Measurements from ENCODE around the gene BOLA3.
"Not testable (repeated sequence)": the region's sequence is repeated elsewhere in the genome, so short reads cannot be mapped to it uniquely, and the experiment has no call there.

Gene BOLA3

DNA sequence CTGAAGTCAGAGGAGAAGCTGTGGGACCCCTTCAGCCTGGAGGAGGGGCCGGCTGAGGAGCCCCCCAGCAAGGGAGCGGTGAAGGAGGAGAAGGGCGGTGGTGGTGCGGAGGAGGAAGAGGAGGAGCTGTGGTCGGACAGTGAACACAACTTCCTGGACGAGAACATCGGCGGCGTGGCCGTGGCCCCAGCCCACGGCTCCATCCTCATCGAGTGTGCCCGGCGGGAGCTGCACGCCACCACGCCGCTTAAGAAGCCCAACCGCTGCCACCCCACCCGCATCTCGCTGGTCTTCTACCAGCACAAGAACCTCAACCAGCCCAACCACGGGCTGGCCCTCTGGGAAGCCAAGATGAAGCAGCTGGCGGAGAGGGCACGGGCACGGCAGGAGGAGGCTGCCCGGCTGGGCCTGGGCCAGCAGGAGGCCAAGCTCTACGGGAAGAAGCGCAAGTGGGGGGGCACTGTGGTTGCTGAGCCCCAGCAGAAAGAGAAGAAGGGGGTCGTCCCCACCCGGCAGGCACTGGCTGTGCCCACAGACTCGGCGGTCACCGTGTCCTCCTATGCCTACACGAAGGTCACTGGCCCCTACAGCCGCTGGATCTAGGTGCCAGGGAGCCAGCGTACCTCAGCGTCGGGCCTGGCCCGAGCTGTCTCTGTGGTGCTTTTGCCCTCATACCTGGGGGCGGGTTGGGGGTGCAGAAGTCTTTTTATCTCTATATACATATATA lies 46.0 kb downstream of the BOLA3 start:
- no peak for DNase-seq (ENCODE audit: low read depth)

DNA sequence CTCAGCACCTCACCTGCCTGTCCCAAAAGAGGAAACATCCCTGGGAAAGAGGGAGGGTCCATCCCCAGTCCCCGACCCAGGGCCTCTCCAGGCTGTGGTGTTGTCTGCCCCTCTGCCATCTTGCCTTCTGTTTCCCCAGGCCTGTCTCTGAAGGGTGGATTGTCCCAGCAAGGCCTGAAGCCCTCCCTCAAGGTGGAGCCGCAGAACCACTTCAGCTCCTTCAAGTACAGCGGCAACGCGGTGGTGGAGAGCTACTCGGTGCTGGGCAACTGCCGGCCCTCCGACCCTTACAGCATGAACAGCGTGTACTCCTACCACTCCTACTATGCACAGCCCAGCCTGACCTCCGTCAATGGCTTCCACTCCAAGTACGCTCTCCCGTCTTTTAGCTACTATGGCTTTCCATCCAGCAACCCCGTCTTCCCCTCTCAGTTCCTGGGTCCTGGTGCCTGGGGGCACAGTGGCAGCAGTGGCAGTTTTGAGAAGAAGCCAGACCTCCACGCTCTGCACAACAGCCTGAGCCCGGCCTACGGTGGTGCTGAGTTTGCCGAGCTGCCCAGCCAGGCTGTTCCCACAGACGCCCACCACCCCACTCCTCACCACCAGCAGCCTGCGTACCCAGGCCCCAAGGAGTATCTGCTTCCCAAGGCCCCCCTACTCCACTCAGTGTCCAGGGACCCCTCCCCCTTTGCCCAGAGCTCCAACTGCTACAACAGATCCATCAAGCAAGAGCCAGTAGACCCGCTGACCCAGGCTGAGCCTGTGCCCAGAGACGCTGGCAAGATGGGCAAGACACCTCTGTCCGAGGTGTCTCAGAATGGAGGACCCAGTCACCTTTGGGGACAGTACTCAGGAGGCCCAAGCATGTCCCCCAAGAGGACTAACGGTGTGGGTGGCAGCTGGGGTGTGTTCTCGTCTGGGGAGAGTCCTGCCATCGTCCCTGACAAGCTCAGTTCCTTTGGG lies 47.2 kb downstream of the BOLA3 start:
- no peak for DNase-seq (ENCODE audit: low read depth)

DNA sequence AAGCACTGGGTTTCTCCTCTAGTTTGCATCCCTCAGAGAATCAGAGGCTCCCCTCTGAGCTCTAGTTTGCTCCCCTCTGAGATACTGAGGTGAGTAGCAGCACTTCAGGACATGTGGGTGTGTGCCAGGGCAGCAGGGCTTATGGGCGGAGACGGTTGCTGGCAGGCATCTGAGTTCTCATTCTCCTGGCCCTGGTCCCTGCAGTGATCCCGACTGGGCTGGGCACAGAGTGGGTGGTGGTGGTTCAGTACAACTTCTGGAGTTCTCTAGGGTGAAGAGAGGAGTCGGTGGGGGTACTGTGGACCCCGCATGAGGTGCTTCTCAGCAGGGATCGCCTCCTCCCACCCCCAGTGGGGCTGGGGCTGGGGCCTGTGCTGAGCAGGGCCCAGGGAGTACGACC lies 47.9 kb downstream of the BOLA3 start:
- no peak for DNase-seq (ENCODE audit: low read depth)

DNA sequence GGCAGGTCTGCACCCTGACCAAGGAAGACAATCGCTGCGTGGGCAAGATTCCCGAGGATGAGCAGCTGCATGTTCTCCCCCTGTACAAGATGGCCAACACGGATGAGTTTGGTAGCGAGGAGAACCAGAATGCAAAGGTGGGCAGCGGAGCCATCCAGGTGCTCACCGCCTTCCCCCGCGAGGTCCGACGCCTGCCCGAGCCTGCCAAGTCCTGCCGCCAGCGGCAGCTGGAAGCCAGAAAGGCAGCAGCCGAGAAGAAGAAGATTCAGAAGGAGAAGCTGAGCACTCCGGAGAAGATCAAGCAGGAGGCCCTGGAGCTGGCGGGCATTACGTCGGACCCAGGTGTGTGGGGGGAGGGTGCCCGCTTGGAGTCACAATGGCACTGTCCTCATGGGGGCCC lies 48.4 kb downstream of the BOLA3 start:
- DNase-seq (ENCODE audit: low read depth): no peak

DNA sequence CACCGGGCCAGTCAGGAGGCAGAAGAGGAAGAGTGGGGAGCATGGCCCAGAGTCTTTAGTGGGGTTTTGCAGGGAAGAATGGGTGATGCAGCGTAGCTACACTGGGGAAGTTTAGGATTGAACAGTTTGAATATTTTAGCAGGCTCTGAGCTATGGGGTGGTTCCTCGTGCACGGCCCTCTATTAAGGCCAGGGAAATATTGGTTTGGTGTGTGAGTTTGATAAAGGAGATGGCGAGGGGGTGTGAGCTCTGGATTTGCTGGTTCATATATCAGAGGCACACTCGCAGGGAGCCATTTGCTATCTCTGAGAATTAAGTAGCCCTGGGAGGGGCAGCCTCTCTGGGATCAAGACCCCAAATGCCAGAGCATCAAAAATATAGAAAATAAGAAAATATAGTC lies 50.1 kb downstream of the BOLA3 start:
- no peak for DNase-seq (ENCODE audit: low read depth)

DNA sequence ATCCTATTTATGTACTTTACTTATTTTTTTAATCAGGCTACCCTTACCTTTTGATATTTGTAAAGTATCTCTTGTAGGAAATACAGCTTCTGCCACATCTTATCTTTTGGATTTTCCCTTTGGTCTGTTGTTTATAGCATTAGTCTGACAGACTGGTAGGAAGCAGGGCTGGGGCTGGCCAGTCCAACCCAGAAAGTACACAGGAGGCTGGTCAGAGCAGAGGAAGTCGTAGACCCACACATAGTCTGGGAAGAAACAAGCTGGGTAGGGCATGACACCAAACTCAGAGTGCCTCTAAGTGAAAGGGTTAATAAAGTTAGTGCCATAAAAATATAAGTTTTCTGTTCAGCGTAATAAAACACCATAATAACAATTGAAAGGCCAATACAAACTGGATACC lies 51.7 kb downstream of the BOLA3 start:
- DNase-seq (ENCODE audit: low read depth): no peak

DNA sequence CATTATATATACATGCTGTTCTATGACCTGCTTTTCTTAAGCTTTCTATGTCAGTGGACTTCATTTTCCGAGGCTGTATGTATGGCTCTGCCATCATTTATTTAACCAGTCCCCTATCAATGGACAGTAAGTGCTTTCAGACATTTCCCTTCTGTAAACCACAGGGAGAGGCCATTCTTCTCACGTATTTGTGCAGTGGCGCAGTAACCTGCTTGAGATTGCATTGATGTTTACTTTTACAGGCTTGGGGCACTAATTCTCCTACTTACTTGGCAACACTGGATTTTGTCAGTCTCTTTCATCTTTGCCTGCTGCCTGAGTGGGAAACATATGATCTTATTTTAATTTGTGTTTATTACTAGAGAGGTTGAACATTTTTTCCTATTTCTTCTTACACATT lies 52.1 kb downstream of the BOLA3 start:
- DNase-seq (ENCODE audit: low read depth): no peak

DNA sequence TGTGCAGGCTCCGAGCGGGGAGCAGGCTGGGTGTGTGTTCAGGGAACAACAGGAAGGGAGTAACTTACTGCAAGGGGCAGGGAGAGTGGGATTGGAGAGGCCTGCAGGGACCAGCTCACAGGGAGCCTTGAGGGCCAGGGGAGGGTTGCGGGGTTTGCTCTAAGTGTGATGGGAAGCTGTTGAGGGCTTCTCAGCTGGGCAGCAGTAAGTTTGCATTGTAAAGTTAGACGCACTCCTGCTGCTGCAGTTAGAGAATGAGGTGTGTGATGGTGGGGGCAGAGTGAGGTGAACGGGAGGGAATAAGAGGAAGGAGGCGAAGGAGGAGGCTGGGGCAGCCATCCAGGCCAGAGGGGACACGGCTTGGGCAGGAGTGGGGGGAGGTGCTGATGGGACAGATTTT lies 53.4 kb downstream of the BOLA3 start:
- DNase-seq (ENCODE audit: low read depth): no peak

DNA sequence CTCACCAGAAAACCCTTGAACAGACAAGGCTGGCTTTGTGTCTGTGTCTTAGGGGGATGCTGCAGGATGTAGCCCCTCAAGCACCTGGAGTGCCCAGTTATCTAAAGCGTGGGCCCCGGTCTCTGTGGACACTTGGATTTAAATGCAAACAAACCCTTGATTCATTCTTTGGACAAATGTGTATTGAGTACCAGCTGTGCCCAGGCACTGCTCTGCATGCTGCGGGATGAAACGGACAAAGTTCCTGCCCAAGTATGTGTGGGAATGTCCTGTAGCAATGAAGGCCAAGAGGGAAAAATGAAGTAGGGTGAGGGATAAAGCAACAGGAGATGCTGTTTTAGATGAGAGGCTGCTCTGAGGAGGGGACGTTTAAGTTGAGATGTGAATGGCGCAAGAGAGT lies 53.9 kb downstream of the BOLA3 start:
- no peak for DNase-seq (ENCODE audit: low read depth)

DNA sequence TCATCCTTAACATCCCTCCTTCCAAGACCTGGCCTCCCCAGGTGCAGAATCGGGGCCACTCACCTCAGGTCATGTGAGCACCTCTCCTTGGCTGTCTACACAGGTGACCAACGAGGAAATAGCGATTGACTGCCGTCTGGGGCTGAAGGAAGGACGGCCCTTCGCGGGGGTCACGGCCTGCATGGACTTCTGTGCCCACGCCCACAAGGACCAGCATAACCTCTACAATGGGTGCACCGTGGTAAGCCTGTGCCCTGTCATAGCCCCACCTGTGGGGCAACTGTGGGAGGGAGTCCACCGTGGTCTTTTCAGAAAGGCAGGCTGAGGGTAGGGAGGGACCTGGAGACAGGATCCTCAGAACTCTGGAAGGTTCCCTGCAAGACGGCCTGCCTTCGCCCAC lies 54.3 kb downstream of the BOLA3 start:
- DNase-seq (ENCODE audit: low read depth): no peak

DNA sequence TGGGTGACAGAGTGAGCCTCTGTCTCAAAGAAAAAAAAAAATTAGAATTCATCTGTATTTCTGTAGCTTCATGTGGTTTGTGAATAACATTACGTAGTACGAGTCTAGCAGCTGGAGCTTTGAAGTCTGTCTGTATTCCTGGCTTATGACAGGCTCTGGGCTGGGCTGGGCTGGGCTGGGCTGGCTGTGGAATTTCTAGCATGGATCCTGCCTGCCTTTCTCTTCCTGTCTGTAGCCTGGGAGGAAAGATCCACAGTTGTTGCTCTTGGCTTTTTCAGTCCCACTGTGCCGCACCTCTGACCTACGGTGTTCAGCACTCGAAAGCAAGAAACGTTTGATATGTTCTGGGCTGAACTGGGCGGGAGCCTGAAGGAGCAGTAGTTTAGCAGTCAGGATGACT lies 55.4 kb downstream of the BOLA3 start:
- no peak for DNase-seq (ENCODE audit: low read depth)

DNA sequence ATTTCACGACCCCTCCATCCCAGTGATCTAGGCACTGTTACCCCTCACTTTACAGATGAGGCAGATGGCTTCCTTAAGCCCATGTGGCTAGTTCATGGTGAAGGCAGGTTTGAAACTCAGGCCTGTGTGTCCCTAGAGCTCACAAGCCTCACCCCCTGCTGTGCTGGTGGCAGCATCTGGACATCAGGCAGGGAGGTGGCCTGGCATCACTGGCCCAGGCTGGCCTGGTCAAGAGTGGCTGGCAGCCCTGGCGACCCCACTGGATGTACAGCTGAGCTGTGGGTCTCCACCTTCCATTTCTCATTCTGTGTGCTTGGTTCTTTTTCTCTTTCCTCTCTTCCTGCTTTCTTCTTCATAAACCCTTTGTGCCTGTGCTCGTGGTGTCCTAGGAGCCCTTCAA lies 56.3 kb downstream of the BOLA3 start:
- DNase-seq (ENCODE audit: low read depth): no peak

DNA sequence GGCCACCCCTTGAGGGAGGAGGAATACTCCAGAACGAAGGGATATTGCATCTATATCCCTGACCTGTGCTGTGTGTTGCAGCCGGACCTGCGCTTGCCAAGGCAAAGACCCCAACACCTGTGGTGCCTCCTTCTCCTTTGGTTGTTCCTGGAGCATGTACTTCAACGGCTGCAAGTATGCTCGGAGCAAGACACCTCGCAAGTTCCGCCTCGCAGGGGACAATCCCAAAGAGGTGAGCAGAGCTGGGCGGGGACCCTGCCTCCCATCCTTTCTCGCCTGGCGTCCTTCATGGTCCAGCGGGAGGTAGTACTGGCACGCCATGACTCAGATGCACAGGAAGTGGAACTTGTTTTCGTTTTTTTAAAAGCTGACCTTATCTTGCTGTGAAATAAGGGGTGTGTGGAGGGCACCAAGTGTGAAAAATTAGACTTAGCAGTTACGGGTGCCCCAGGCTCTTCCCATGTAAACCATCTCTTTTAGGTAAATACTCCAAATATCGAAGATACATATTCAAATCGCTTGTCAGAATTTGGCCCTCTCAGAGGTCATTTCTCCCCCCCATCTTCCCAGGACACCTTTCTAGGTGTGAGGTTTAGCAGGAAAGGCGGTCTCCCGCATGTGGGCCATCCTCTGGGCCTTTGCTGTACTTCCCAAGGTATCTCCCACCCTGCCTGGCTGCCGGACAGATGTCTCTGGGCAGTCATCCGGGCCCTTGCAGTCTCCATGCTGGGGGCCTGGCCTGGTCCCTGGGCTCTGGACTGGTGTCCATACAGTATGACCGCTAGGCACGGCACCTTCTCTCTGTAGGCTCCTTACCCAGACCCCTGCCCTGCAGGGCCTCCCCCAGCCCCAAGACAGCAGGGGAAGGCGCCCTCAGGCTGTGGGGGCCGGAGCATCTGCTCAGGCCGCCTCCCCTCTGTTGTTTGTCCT lies 57.6 kb downstream of the BOLA3 start:
- DNase-seq (ENCODE audit: low read depth): no peak

DNA sequence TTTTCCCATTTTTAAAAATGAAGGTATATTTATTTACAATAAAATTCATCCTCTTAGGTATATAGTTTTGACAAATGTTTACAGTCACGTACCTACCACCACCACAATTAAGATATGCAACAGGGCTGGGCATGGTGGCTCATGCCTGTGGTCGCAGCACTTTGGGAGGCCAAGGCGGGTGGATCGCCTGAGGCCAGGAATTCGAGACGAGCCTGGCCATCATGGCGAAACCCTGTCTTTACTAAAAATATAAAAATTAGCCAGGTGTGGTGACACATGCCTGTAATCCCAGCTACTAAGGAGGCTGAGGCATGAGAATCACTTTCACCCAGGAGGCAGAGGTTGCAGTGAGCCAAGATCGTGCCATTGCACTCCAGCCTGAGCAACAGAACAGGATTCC lies 59.0 kb downstream of the BOLA3 start:
- DNase-seq (ENCODE audit: low read depth): not testable (repeated sequence)

DNA sequence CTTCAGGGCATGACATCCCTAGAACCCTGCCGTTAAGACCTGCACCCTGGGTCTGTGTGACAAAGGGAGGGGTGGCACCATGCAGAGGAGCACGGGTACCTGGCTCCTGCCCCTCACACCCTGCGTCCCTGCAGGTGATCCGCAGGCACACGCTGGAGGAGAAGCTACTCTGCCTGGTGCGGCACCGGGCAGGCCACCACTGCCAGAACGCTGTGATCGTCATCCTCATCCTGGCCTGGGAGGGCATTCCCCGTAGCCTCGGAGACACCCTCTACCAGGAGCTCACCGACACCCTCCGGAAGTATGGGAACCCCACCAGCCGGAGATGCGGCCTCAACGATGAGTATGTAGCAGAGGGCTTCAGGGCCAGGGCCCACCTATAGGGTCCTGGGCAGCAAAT lies 60.0 kb downstream of the BOLA3 start:
- DNase-seq (ENCODE audit: low read depth): no peak

DNA sequence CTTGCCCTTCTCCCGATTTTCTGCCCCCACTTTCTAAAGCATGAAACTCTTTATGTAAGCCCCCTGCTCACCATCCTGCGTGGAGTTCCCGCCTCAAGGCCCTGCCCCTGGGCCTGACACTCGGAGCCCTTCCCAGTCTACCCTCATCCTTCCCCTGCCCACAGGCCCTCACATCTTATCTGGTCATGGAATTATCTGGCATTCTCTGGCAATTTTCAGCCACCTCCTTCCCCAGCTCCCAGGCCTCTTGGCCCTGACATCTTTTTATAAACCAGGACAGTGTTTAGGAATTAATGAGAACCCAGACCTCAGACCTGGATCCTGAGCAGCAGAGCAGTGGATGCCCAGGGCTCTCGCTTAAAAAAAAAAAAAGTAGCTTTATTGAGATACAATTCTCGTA lies 61.7 kb downstream of the BOLA3 start:
- DNase-seq (ENCODE audit: low read depth): no peak
